Measurements from ENCODE around the gene GLRA1.

GRCh38 chr5:151949701-151950308 lies 25.2 kb upstream of the GLRA1 start:
- TF ChIP-seq CTCF (conservative IDR thresholded peaks at IDR 0.05; ENCODE audit: low read depth, low read length) (no peak), EZH2phosphoT487 (IDR thresholded peaks at IDR 0.05; ENCODE audit: borderline replicate concordance, low read length) (no peak)
